Fibroblast of mammary gland (primary cell): ENCODE measurements around the gene P2RY2.
"Not testable (repeated sequence)": the region's sequence is repeated elsewhere in the genome, so short reads cannot be mapped to it uniquely, and the experiment has no call there.

ENCODE experiments used
- DNase-seq: peaks from one replicate; pipeline ENCODE4 v3.0.0-alpha.2; 2010; ENCODE audit warnings: low read depth
- H3K4me3 ChIP-seq: 2 replicates; pipeline ENCODE4 v1.5.1; 2011; ENCODE audit warnings: low read depth, mild to moderate bottlenecking, low read length, moderate library complexity; ENCODE audit not compliant: control insufficient read depth
- CTCF ChIP-seq: conservative IDR thresholded peaks from 2 replicates; pipeline ENCODE4 v1.5.1; 2011; ENCODE audit warnings: low read depth, low read length, inconsistent platforms; ENCODE audit not compliant: control insufficient read depth, insufficient read depth

P2RY2 gene

DNA sequence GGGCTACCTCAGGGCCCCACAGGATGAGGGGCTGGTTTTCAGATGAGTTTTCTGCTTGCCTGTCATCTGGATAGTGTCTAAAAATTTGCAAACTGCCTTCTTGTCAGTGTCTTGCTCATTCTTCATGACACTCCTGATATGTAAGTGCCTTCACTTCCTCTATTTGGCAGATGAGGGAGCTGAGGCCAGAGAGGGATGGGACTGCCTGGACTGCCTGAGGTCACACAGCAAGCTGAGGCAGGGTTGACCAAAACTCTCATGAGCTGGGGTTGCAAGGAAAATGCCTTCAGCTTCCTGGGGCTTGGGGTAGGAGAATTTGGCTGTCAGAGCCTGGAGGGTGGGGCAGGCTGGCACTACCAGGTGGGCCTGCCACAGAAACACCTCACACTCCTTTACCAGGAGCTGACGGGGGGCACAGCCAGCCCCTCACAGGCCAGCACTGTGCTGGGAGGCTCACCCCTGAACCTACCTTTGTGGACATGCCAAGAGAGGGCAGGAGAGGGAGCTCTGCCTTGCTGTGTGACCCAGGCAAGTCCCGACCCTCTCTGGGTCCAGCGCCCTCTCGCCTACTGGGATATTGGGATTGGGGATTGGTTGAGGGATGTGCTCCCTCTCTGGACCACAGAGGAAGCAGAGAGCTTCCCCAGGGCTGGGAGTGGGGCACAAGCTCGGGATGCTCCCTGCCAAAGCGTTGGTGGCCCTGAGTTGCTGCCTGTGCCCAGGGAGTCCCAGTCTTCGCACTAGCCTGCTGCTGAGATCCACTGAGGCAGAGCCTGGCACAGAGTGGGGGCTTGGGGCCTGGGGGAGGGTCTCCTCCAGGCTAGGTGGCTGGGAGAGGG, 52.2 kb downstream of the P2RY2 start:
- no peak for DNase-seq
- no peak for TF ChIP-seq CTCF

GRCh38 chr11:73270855-73271477, 52.9 kb downstream of the P2RY2 start:
- H3K4me3 ChIP-seq = no peak overlapping the region
- no peak for TF ChIP-seq CTCF
- no peak for DNase-seq

More for the DNA sequence above, 52.2 kb downstream of the P2RY2 start:
- H3K4me3 ChIP-seq = no peak overlapping the region

DNA sequence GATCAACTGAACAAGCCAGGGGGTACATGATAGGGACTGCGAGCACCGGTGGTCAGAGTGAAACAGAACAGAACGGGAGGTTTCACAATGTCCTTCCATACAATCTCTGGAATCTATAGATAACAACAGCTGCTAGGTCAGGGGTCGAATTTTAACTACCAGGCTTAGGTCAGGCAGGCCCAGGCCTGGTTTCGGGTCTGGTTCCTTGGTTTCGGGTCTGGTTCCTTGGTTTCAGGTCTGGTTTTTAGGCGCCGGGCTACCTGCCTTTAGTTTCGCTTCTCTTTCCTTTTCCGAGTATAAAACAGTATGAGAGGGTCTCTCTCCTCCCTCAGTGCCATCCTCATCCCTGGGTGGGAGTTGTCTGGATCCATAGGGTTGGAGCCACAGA, 53.4 kb downstream of the P2RY2 start:
- DNase-seq, H3K4me3 ChIP-seq: not testable (repeated sequence)

DNA sequence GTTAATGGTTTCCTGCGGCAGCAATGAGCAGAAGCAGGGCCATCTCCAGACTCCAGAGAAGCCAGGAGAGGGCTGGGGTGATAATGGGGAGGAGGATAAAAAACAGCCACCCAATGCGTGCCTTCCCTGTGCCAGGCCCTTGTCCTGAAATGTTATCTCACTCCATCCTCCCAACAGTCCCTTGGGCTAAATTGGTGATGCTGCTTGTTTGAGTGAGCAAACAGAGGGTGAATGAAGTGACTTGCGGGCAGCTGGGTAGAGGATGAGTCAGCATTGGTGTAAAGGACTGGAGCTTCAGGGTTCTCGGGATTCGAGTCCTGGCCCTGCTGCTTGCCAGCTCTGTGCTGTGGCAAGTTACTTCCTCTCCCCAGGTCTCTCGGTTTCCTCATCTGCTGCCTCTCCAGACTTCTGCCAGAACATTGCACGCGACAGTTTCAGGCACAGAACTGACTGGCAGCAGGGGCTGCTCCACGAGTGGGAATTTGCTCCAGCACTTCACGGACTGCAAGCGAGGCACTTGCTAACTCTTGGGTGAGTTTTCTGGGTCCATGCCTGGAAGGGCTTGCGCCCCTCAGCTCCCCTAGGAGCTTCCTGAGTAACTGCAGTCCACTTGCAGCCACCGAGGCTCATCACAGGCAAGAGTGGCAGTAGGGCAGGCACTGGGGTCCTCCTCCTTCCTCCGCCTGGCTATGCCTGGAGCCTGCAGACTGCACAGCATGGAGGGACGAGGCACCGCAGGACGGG, 54.0 kb downstream of the P2RY2 start, which contains the start of gene P2RY6:
Gene P2RY6, plus strand, starts transcription at position 403 of the 744 bp plus-strand sequence. CDS start 24,181 bp downstream, outside the sequence.
- TF ChIP-seq CTCF = no peak
- no peak within 1 kb of the TSS for H3K4me3 ChIP-seq
- DNase-seq = peak; percentile 37

GRCh38 chr11:73272680-73273038, 54.6 kb downstream of the P2RY2 start:
- no peak for DNase-seq
- TF ChIP-seq CTCF = no peak
- H3K4me3 ChIP-seq = no peak overlapping the region

DNA sequence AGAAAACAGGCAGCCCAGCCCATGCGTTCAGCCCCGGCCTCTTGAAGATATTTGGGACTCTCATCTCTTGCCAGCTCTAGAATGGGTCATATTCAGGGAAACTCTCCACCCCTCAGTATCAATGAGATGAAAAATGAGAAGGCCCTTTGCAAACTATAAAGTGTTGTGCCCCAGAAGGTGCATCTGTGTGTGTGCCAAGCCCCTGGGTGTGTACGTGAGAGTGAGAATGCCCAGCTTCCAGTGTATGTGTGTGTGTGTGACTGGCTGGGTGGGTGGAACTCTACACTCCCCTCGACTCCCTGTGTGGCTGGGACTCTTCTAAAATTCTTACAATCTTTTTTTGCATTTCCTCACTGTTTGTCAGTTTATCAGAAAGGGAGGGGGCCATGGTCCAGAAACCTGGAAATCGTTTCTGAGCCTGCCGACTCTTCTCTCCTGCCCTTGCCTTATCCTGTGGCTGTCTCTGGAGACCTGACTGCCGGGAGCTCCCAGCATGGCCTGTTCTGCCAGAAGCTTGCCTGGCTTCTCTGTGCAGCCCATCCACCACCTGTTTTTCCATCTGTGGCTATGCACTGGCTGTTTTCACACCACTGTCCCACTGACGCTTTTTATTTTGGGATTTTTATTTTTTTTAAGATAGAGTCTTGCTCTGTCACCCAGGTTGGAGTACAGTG, 55.3 kb downstream of the P2RY2 start:
- H3K4me3 ChIP-seq = no peak overlapping the region
- no peak for TF ChIP-seq CTCF
- DNase-seq = no peak

DNA sequence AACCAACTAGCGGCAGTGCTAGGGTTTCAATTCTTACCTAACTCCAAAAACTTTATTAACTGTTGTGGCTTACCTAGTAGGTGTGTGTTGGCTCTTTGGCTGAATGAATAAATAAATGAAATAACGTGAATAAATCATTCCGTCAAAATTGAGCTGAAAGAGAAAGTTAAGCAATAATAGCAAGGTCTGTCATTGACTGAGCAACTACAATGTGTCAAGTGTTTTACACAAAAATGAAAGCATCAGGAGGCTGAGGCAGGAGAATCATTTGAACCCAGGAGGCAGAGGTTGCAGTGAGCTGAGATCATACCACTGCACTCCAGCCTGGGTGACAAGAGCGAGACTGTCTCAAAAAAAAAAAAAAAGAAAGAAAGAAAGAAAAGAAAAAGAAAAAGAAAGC, 56.1 kb downstream of the P2RY2 start:
- DNase-seq, H3K4me3 ChIP-seq: not testable (repeated sequence)
